Activated T-helper 17 cell treated with anti-CD3 and anti-CD28 coated beads, Interleukin-2, amount 50 U/mL, for 72 hours (primary cell): Measurements from ENCODE around the gene COMTD1. TPM values are rescaled to one million over a fixed set of nuclear protein-coding genes. Genes with fewer than 3 reads are reported as not detected.
"Not testable (repeated sequence)": the region's sequence is repeated elsewhere in the genome, so short reads cannot be mapped to it uniquely, and the experiment has no call there.

Source experiments
- ATAC-seq: fragments of 150-1000 bp; cut with Tn5 transposase; replicated peaks from 2 replicates; pipeline ENCODE4 v1.10.0; 2021; ENCODE audit warnings: mild to moderate bottlenecking, moderate library complexity
- H3K27ac Mint-ChIP-seq: one replicate; pipeline ENCODE4 v1.8.0; 2022; ENCODE audit warnings: mixed read lengths
- H3K27me3 Mint-ChIP-seq: one replicate; pipeline ENCODE4 v1.8.0; 2022; ENCODE audit warnings: mixed read lengths
- H3K36me3 Mint-ChIP-seq: one replicate; pipeline ENCODE4 v1.8.0; 2022; ENCODE audit warnings: low read depth, mild to moderate bottlenecking, mixed read lengths
- H3K4me1 Mint-ChIP-seq: one replicate; pipeline ENCODE4 v1.8.0; 2022; ENCODE audit warnings: mixed read lengths
- H3K4me3 Mint-ChIP-seq: one replicate; pipeline ENCODE4 v1.8.0; 2022; ENCODE audit warnings: mild to moderate bottlenecking, mixed read lengths
- H3K9me3 Mint-ChIP-seq: one replicate; pipeline ENCODE4 v1.8.0; 2022; ENCODE audit warnings: mixed read lengths
- total RNA-seq, 2 donors: library from RNA; stranded (reverse); gene quantifications; one replicate each; pipeline ENCODE4 v1.2.3, GENCODE V29; 2022

Gene COMTD1
- total RNA-seq, 2 donors from 2014 or later: 29.4 to 50.9 TPM

DNA sequence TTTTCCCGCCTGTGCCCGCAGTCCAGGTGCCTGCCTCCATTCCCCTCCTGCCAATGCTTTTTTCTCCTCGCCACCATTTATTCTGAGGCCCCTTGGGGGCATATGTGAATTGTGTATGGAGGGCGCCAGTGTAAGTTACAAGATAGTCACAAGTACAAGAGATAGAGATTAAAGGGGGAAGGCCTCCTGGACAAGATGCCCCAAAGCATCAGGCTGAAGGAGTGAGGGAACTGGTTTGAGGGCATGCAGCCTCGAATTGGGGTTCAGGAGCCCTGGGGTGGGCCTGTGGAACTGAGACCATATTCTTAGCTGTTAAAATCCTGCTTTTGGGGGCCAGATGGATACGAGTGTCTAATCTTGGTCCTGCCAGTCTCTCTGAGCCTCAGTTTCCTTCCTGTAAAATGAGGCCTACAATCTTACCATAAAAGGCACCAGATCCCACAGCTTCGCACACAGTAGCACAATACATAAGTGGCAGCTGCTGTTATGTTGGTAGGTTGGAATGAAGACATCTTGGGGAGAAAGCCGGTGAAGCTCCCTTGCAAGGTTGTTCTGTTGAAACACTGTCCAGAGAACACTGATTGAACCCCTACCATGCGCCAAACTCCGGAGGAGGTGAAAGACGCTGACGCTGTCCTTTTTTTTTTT, 545 bp upstream of the COMTD1 start:
- Mint-ChIP-seq H3K4me1 (peaks cover 6% of the 10 kb centered on the region), H3K27ac (peak overlapping the region; percentile 89), H3K36me3 (peaks cover 27% of the 10 kb centered on the region), H3K9me3 (no peaks in the 10 kb centered on the region), H3K4me3 (peak overlapping the region; percentile 74), H3K27me3 (no peaks in the 10 kb centered on the region)
- ATAC-seq: no peak

DNA sequence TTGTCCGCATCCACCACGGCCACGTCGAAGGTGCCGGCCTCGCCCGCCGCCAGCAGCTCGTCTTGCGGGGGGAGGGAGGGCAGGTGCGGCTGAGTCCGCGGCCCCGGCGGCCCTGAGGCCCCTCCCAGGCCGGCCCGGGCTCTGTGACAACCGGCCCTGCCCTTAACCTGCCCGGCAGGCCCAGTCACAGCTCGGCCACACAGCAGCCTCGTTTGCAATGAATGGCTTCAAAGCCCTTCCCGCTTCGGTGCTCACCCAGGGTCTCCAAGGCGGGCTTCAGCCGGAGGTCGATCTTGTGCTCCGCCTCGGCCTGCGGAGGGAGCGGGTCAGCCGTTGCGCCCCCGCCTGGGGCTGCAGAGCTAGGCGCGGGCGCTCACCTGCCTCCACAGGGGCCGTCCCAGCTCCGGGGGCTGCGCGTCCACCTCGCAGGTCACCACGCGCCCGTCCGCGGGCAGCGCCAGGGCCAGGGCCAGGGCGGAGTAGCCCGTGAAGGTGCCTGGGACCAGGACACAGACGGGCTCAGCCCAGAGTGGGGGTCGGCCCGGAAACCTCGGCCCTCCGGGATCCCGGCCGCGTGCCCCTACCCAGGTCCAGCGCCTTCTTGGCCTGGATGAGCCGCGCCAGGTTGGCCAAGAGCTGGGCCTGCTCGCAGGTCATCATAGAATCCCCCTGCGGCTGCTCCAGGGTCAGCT, 928 bp downstream of the COMTD1 start:
- Mint-ChIP-seq H3K4me3 (peak overlapping the region; percentile 74), H3K4me1 (peaks cover 12% of the 10 kb centered on the region), H3K27ac (no peak overlapping the region), H3K9me3 (no peaks in the 10 kb centered on the region), H3K36me3 (peaks cover 42% of the 10 kb centered on the region), H3K27me3 (no peaks in the 10 kb centered on the region)
- peak; percentile 22 for ATAC-seq

DNA sequence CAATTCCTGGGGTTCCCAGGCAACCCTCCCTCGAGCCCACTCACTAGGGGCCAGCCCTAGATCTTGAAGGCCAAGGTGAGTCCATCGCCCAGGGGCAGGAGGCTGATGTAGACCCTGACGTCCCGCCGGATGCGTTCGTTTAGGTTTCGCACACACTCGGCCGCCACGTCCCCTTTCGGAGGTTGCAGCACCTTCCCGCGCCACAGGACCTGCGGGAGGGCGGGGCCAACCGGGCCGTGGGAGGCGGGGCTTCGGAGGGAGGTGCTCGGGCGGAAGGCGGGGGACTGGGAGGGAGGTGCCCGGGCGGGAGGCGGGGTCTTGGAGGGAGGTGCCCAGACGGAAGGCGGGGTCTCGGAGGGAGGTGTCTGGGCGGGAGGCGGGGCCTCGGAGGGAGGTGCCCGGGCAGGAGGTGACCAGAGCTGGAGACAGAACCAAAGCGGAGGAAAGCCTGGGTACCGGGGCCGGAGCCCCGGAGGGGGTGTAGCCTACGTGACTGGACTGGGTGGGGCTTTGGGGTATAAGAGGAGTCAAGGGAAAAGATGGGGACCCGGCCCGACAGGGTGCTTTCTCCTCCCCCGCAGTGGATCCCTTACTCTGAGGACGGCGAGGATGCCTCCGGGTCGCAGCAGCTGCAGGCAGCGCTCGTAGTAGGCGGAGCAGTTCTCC, 1.6 kb downstream of the COMTD1 start:
- no peaks in the 10 kb centered on the region for H3K9me3 Mint-ChIP-seq
- H3K4me3 Mint-ChIP-seq: peak overlapping the region; percentile 74

DNA sequence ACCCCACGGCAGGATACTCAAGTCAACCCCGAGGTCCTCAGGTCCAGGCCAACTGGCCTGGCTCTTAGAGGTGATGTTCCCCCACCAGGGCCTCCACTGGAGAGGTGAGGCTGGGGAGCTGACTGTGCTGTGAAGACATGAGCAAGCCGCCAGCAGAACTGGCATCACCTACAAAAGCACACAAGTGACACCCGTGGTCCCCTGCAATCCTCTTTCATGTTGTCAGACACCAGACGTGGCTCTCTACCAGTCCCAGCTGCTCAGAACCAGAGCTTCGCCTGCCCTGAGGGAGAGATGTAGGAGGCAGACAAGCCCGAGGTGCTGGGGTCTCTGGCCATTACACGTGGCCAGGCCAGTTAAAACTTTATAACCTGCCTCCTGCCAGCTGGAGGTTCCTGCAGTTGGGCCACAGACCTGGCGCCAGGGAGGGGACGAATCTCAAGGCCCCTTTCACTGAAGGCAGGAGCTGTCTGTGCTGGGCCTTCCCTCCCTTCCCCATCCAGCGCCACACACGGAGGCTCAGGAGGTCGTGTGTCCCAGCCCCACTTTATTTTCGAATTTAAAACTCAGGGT, 2.2 kb downstream of the COMTD1 start:
- no peaks in the 10 kb centered on the region for H3K27me3 Mint-ChIP-seq
- H3K4me3 Mint-ChIP-seq: peak overlapping the region; percentile 74
- ATAC-seq: no peak
- H3K36me3 Mint-ChIP-seq: peaks cover 55% of the 10 kb centered on the region
- peaks cover 17% of the 10 kb centered on the region for H3K4me1 Mint-ChIP-seq
- H3K9me3 Mint-ChIP-seq: no peaks in the 10 kb centered on the region
- peak overlapping the region; percentile 90 for H3K27ac Mint-ChIP-seq

More for the DNA sequence above, 1.6 kb downstream of the COMTD1 start:
- H3K27ac Mint-ChIP-seq: peak overlapping the region; percentile 90
- peaks cover 49% of the 10 kb centered on the region for H3K36me3 Mint-ChIP-seq
- H3K4me1 Mint-ChIP-seq: peaks cover 12% of the 10 kb centered on the region
- no peaks in the 10 kb centered on the region for H3K27me3 Mint-ChIP-seq
- ATAC-seq: peak; percentile 81

DNA sequence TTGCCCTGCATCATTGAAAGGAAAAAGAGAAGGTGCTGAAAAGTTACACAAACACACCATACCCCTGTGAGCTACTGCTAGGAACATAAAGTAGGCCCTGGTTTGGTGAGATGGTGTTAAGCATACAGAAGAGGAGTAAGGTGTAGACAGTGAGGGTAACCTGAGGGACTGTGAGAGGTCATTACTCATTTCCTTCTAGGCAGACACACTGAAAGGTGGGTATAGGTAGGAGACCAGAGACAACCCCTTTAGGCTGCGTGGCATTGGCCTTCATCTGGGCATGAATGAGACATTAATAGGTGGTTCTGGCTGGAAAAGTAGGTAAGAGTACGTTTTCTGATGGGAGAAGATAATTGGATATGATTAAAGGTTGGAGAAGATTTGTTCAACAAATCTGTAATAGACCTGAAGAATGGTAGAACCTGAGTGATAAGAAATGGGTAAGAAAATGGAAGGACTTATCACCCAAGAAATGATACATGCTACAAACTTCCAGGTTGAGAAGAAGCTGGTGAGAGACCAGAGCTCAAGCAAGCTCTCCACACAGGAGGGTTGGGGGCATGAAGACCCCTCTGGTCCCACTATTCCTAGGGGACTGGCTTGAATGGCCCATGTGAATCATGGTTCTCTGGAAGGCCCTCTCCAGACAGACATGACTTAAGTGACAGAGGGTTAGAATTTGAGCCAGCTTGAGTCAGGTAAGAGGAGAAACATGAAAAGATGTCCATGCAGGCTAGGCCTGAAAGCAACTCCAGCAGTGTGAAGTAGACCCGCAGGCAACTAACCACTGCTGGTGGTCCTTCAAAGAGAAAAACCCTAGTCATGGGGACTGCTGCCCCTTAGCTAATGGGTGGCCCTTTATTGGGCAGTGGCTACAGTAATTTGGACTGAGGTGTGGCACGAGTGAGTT, 3.8 kb downstream of the COMTD1 start:
- Mint-ChIP-seq H3K9me3 (no peaks in the 10 kb centered on the region), H3K4me3 (peak overlapping the region; percentile 4), H3K27me3 (no peaks in the 10 kb centered on the region), H3K27ac (peak overlapping the region; percentile 66), H3K36me3 (peaks cover 70% of the 10 kb centered on the region), H3K4me1 (peaks cover 19% of the 10 kb centered on the region)
- ATAC-seq: no peak

DNA sequence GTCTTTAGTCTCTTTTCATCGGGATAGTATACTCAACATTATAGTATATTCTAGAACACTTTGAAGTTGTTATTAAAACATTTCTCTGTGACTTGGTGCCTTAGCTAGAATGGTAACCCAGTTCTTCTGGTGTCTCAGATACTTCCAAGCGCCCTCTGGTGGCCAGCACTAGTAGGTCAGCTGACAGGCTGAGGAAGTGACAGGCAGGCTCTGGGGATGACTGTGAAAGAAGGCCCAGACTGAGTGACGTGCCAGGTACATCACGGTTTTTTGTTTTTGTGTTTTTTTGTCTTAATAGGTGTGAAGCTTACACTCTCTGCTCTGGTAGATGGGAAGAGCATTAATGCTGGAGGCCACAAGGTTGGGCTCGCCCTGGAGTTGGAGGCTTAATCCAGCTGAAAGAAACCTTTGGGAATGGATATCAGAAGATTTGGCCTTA, 5.1 kb downstream of the COMTD1 start:
- no peaks in the 10 kb centered on the region for H3K27me3 Mint-ChIP-seq
- peak overlapping the region; percentile 11 for H3K4me3 Mint-ChIP-seq
- peaks cover 83% of the 10 kb centered on the region for H3K36me3 Mint-ChIP-seq
- ATAC-seq: peak; percentile 58
- H3K4me1 Mint-ChIP-seq: peaks cover 13% of the 10 kb centered on the region
- no peaks in the 10 kb centered on the region for H3K9me3 Mint-ChIP-seq
- H3K27ac Mint-ChIP-seq: peak overlapping the region; percentile 85

DNA sequence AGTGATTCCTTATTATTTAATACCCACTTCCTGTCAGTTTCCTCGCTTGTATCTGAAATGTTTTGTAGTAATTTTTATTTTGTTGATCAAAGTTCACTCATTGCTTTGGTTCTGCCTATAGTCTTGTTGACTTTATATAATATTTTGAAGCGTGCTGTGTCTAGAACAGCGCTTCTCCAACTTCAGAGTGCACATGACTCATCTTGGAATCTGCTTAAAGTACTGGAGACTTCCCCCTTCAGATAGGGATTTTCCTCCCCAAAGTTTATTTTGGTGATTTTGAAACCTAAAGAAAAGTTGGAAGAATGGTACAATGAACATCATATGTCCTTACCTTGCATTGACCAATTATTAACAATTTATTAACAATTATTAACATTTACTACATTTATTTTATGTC, 5.8 kb downstream of the COMTD1 start:
- ATAC-seq: no peak
- H3K27ac Mint-ChIP-seq: no peak overlapping the region
- no peaks in the 10 kb centered on the region for H3K27me3 Mint-ChIP-seq
- peaks cover 19% of the 10 kb centered on the region for H3K4me1 Mint-ChIP-seq
- no peaks in the 10 kb centered on the region for H3K9me3 Mint-ChIP-seq
- H3K4me3 Mint-ChIP-seq: no peak overlapping the region
- peaks cover 89% of the 10 kb centered on the region for H3K36me3 Mint-ChIP-seq

DNA sequence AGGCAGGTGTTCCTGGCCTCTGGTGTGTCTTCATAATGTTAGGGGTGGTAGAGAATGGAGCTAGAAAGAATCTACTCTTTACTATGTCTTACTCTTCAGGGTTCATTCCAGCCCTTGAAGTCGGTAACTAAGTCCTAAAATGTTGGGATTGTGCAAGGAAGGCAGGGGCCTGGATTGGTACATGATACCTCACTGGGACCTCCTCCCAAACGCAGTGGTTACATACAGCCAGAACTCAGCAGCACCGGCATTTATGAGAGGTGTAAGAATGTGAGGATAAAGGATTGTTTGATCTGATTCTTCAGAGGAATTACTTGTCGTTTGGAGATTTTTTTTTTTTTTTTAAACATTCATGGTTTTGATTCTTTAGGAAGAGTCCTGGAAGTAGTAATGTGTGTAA, 6.9 kb downstream of the COMTD1 start:
- Mint-ChIP-seq H3K36me3 (peaks cover 99% of the 10 kb centered on the region), H3K27me3 (no peaks in the 10 kb centered on the region), H3K4me3 (no peak overlapping the region), H3K4me1 (peaks cover 30% of the 10 kb centered on the region), H3K9me3 (no peaks in the 10 kb centered on the region), H3K27ac (peak overlapping the region; percentile 62)
- ATAC-seq: no peak

DNA sequence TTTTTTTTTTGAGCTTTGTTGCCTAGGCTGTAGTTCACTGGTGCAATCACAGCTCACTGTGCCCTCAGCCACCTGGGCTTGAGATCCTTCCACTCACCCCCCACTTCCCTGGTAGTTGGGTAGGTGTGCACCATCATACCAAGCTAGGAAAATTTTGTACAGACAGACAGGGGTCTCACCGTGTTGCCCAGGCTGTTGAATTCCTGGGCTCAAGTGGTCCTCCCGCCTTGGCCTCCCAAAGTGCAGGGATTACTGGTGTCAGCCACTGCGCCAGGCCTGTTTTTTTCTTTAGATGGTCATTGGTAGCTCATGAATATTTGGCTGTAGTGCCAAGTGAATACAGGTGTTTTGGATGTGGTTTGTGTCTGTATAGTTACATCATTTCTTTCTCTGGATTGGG, 7.5 kb downstream of the COMTD1 start:
- H3K4me1 Mint-ChIP-seq: peaks cover 34% of the 10 kb centered on the region
- no peak for ATAC-seq
- no peaks in the 10 kb centered on the region for H3K9me3 Mint-ChIP-seq
- no peaks in the 10 kb centered on the region for H3K27me3 Mint-ChIP-seq
- no peak overlapping the region for H3K4me3 Mint-ChIP-seq
- H3K27ac Mint-ChIP-seq: peak overlapping the region; percentile 62
- peaks cover 99% of the 10 kb centered on the region for H3K36me3 Mint-ChIP-seq

DNA sequence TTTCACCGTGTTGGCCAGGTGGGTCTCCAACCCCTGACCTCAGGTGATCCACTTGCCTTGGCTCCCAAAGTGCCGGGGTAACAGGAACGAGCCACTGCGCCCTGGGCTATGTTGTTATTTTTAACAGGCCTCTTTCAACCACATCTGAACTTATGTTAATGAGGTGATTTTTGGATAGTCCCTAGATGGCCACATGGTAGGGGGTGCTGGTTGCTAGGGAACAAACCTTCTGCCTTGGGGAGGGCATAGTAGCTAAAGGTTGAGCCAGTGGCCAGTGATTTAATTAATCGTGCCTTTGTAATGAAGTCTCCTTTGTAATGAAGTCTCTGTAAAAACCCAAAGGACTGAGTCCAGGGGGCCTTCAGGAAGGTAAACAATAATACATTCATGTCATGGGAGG, 9.1 kb downstream of the COMTD1 start:
- H3K27ac Mint-ChIP-seq: peak overlapping the region; percentile 90

DNA sequence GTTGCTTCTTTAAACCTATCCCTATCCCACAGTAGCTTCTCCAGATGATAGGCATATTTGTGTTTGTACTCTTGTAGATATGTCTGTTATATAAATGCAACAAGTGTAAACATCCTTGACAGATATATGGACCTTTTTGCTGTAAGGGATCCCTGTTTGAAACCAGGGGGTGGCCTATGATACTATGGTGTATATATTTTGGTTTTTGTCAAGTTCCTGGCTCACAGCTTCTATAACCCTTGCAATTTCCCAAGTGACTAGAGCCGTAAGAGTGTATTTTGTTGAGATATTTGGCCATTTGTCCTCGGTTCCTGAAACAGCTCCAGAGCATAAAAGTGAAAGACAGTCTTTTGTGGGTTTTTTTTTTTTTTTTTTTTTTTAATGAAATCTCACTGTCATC, 9.7 kb downstream of the COMTD1 start:
- peaks cover 34% of the 10 kb centered on the region for H3K4me1 Mint-ChIP-seq

More for the DNA sequence above, 9.1 kb downstream of the COMTD1 start:
- Mint-ChIP-seq H3K4me1 (peaks cover 34% of the 10 kb centered on the region), H3K4me3 (no peak overlapping the region), H3K27me3 (no peaks in the 10 kb centered on the region), H3K36me3 (peaks cover 99% of the 10 kb centered on the region), H3K9me3 (no peaks in the 10 kb centered on the region)
- ATAC-seq: no peak

DNA sequence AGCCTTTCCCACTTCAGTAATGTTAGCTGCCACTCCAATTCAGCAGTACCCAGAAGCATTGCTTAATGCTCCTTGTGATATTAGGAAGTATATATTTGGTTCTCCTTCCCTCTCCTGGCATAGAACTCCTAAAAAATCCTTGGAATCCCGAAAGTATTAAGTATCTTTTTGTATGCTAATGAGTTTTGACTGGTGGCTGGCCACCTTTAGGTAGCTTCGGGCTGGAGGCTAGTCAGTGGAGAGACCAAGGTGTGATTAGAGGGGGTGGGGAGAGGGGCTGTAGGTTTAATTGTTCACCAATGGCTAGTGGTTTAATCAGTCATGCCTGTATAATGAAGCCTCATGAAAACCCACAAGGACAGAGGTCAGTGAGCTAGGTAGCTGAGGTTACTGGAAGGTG, 12.2 kb downstream of the COMTD1 start:
- Mint-ChIP-seq H3K9me3 (no peaks in the 10 kb centered on the region), H3K4me1 (peaks cover 35% of the 10 kb centered on the region), H3K27me3 (no peaks in the 10 kb centered on the region), H3K4me3 (peak overlapping the region; percentile 29), H3K27ac (peak overlapping the region; percentile 90), H3K36me3 (peaks cover 99% of the 10 kb centered on the region)
- no peak for ATAC-seq

More for the DNA sequence above, 9.7 kb downstream of the COMTD1 start:
- Mint-ChIP-seq H3K27ac (peak overlapping the region; percentile 90), H3K4me3 (peak overlapping the region; percentile 8), H3K9me3 (no peaks in the 10 kb centered on the region), H3K36me3 (peaks cover 99% of the 10 kb centered on the region), H3K27me3 (no peaks in the 10 kb centered on the region)
- ATAC-seq: no peak

DNA sequence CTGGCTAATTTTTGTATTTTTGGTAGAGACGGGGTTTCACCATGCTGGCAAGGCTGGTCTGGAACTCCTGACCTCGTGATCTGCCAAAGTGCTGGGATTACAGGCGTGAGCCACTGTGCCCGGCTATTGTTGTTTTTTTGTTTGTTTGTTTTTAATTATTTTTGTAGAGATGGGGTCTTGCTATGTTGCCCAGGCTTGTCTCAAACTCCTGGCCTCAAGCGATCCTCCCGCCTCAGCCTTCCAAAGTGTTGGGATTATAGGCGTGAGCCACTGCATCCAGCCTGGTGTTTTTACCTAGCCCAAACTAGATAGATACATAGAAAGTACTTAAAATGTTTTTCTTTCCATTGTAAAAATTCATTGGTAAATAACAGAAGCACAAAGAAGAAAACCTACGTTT, 14.3 kb downstream of the COMTD1 start:
- H3K9me3 Mint-ChIP-seq: not testable (repeated sequence)
- H3K4me1 Mint-ChIP-seq: peaks cover 34% of the 10 kb centered on the region

DNA sequence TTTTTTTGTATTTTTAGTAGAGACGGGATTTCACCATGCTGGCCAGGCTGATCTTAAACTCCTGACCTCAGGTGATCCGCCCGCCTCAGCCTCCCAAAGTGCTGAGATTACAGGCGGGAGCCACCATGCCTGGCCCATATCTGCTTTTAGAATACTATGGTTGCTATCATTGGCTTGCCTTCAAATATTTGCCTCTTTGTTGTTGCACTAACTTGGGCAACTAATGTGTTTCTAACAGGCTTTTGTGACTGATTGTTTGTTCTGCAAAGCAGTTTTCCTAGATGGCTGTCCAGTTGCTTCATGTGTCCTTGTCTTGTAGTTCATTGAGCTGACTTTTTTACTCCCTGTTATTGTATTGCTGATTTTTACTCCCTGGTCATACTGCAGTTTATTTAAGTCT, 15.5 kb downstream of the COMTD1 start:
- Mint-ChIP-seq H3K27ac (peak overlapping the region; percentile 69), H3K4me3 (no peak overlapping the region), H3K27me3 (no peaks in the 10 kb centered on the region), H3K36me3 (peaks cover 100% of the 10 kb centered on the region), H3K4me1 (peaks cover 31% of the 10 kb centered on the region), H3K9me3 (no peaks in the 10 kb centered on the region)
- ATAC-seq: no peak

More for the DNA sequence above, 14.3 kb downstream of the COMTD1 start:
- ATAC-seq, H3K27me3 Mint-ChIP-seq, H3K4me3 Mint-ChIP-seq: not testable (repeated sequence)
- Mint-ChIP-seq H3K27ac (peak overlapping the region; percentile 69), H3K36me3 (peaks cover 100% of the 10 kb centered on the region)
